Adrenal gland (tissue), 12 donors: ENCODE measurements around the gene CYP27B1. TPM values are rescaled to one million over a fixed set of nuclear protein-coding genes. Genes with fewer than 3 reads are reported as not detected.
"Not testable (repeated sequence)": the region's sequence is repeated elsewhere in the genome, so short reads cannot be mapped to it uniquely, and the experiment has no call there.

Source experiments
- DNase-seq, 7 donors: peaks; one replicate each; pipeline ENCODE4 v3.0.0-alpha.2; 2019 to 2020
- H3K27ac ChIP-seq, 5 donors: fragments of 200-600 bp; sonication (generic) in 4 of 5; 1 replicate in 3 of 5; 2 replicates in 2 of 5; pipeline versions ENCODE4 v1.5.1 to v1.8.0; 2016 to 2020; ENCODE audit warnings: mild to moderate bottlenecking in 1 of 5
- H3K27me3 ChIP-seq: fragments of 200-600 bp; 2 replicates; pipeline ENCODE4 v1.8.0; 2021
- H3K36me3 ChIP-seq, 2 donors: fragments of 200-600 bp; replicated peaks in 1 of 2; 1 replicate in 1 of 2; 2 replicates in 1 of 2; pipeline versions ENCODE4 v1.5.1 to v1.8.0; 2018 to 2022
- H3K4me1 ChIP-seq, 2 donors: fragments of 200-600 bp; replicated peaks in 1 of 2; 1 replicate in 1 of 2; 2 replicates in 1 of 2; pipeline versions ENCODE4 v1.5.1 to v1.8.0; 2018 to 2021
- H3K4me3 ChIP-seq, 4 donors: fragments of 200-600 bp; sonication (generic) in 3 of 4; one replicate each; pipeline ENCODE4 v1.5.1; 2016 to 2018
- H3K9me3 ChIP-seq, 3 donors: fragments of 200-600 bp; sonication (generic) in 1 of 3; replicated peaks in 1 of 3; 1 replicate in 2 of 3; 2 replicates in 1 of 3; pipeline versions ENCODE4 v1.5.1 to v1.8.0; 2016 to 2021
- CTCF ChIP-seq, 6 experiments: fragments of 450-650 bp in 4 of 6; fragments of 200-600 bp in 2 of 6; sonication (generic) in 1 of 6; IDR thresholded peaks; 1 replicate in 5 of 6; 2 replicates in 1 of 6; pipeline versions ENCODE4 v1.5.1 to v1.8.0; 2016 to 2021; ENCODE audit warnings: antibody characterized with exemption in 6 of 6, mild to moderate bottlenecking in 2 of 6, moderate library complexity in 1 of 6
- POLR2A ChIP-seq, 2 donors: fragments of 450-650 bp; IDR thresholded peaks; one replicate each; pipeline ENCODE4 v1.6.1; 2017; ENCODE audit warnings: antibody characterized with exemption in 2 of 2, mild to moderate bottlenecking in 2 of 2, moderate library complexity in 1 of 2
- WGBS, 4 donors: extraction: QIAGEN DNeasy Blood & Tissue Kit in 2 of 4; methylation state at CpG; one replicate each; pipeline versions ENCODE4 v1.1.5 to v1.1.7; 2013 to 2017; 5-methylcytosine and 5-hydroxymethylcytosine counted together
- intact Hi-C, 2 donors: fragments of 100-400 bp; cut with DNase I; formaldehyde crosslinking; loops; one replicate each; pipeline versions ENCODE4 v1.14.1 to v1.15.0; 2022 to 2023
- polyA plus RNA-seq, 3 donors: library from polyadenylated mRNA; stranded (reverse); fragments of 200-250 nt in 2 of 3; fragments of 350-450 nt in 1 of 3; fragmentation: Illumina TruSeq in 1 of 3; extraction: RNeasy Lipid Tissue Mini Kit (QIAGEN cat#74804) in 1 of 3; gene quantifications; one replicate each; pipeline ENCODE4 v1.2.3, GENCODE V29; 2013 to 2014
- total RNA-seq, 9 donors: library from RNA; depleted of rRNA in 4 of 9; stranded (reverse); fragments of >200 nt in 4 of 9; fragments of 120-200 nt in 1 of 9; fragmentation: NEBNext Ultra II Directional in 1 of 9; extraction: Animal tissue kit (Norgen Biotek cat#: 25700) in 1 of 9; gene quantifications; one replicate each; pipeline versions ENCODE4 v1.1.0 to v1.2.4, GENCODE V29; 2013 to 2023
- donor health status: healthy with polysubstance abuse.
- donor health status: Bipolar disorder and iron deficiency.
- donor health status: DM: yes; HTN: yes; CAD: no.
- donor health status: DM: no; HTN: no; CAD: no.
- donor health status: DM: no; HTN: no; CAD: no.
- donor health status: DM: yes; HTN: yes; CAD: no.

The CYP27B1 gene
- total and polyA plus RNA-seq, 12 donors, result 0.48 to 10.4 (median 3.1) TPM

- H3K27me3 ChIP-seq, result no peaks in the 10 kb centered on the region
- peak in 2 of 7 donors; percentile 20 to 46 for DNase-seq
- intact Hi-C loops, result no loop called here
- WGBS, 4 donors, result 67 to 88% (median 71%) methylated on average over 9 to 12 of the region's 12 CpGs
- H3K36me3 ChIP-seq, result peaks cover 0 to 25% of the 10 kb centered on the region in 2 donors
- H3K9me3 ChIP-seq, result no peaks in the 10 kb centered on the region
- no peak overlapping the region for H3K4me3 ChIP-seq
- H3K27ac ChIP-seq, result no peak overlapping the region
- TF ChIP-seq POLR2A (IDR thresholded peaks at IDR 0.05) (no peak), CTCF (IDR thresholded peaks at IDR 0.05) (no peak)
- H3K4me1 ChIP-seq, result peaks cover 14 to 19% of the 10 kb centered on the region in 2 donors
Observed at GRCh38 chr12:57724003-57724935, 42.6 kb downstream of the CYP27B1 start.

- H3K4me3 ChIP-seq, result no peak overlapping the region
- WGBS, 4 donors, result 66 to 81% (median 75%) methylated on average over 2 of the region's 2 CpGs
- DNase-seq, result no peak
Observed at GRCh38 chr12:57723630-57723962, 43.3 kb downstream of the CYP27B1 start.

GRCh38 chr12:57722716-57723629 is 43.9 kb downstream of the CYP27B1 start:
- peaks cover 14 to 19% of the 10 kb centered on the region in 2 donors for H3K4me1 ChIP-seq
- no peak for TF ChIP-seq CTCF (IDR thresholded peaks at IDR 0.05)
- TF ChIP-seq POLR2A (IDR thresholded peaks at IDR 0.05), result no peak
- peaks cover 0 to 38% of the 10 kb centered on the region in 2 donors for H3K36me3 ChIP-seq
- no peaks in the 10 kb centered on the region for H3K27me3 ChIP-seq
- H3K4me3 ChIP-seq, result no peak overlapping the region
- intact Hi-C loops, result no loop called here
- H3K9me3 ChIP-seq, result no peaks in the 10 kb centered on the region
- H3K27ac ChIP-seq, result no peak overlapping the region
- peak in 2 of 7 donors; percentile 18 to 39 for DNase-seq
- 58 to 60% (median 60%) methylated on average over 10 to 11 of the region's 11 CpGs for WGBS, 4 donors

More at GRCh38 chr12:57723630-57723962, 43.3 kb downstream of the CYP27B1 start:
- no peaks in the 10 kb centered on the region for H3K9me3 ChIP-seq
- no peaks in the 10 kb centered on the region for H3K27me3 ChIP-seq
- intact Hi-C loops, result no loop called here
- no peak overlapping the region for H3K27ac ChIP-seq
- peaks cover 0 to 32% of the 10 kb centered on the region in 2 donors for H3K36me3 ChIP-seq
- H3K4me1 ChIP-seq, result peaks cover 14 to 19% of the 10 kb centered on the region in 2 donors
- TF ChIP-seq CTCF (IDR thresholded peaks at IDR 0.05), result no peak
- no peak for TF ChIP-seq POLR2A (IDR thresholded peaks at IDR 0.05)

- H3K4me3 ChIP-seq, intact Hi-C loops, H3K9me3 ChIP-seq, H3K27me3 ChIP-seq, H3K27ac ChIP-seq: not testable (repeated sequence)
- H3K36me3 ChIP-seq, result peaks cover 0 to 47% of the 10 kb centered on the region in 2 donors
- 93 to 95% (median 95%) methylated on average over 16 of the region's 16 CpGs for WGBS, 4 donors
- DNase-seq, result peak in 1 of 7 donors; percentile 45
- H3K4me1 ChIP-seq, result peaks cover 5 to 13% of the 10 kb centered on the region in 2 donors
Observed at GRCh38 chr12:57721846-57722608, 44.9 kb downstream of the CYP27B1 start.
